Activated B cell treated with CpG ODN at 0.5 μM for 24 hours (primary cell): Measurements from ENCODE around the gene MBNL2. TPM values are rescaled to one million over a fixed set of nuclear protein-coding genes. Genes with fewer than 3 reads are reported as not detected.

ENCODE experiments used
- ATAC-seq: fragments of 200-7000 bp; cut with Tn5 transposase; one replicate; pipeline ENCODE4 v1.10.0; 2021; ENCODE audit warnings: low read depth, mild to moderate bottlenecking, moderate library complexity
- CTCF ChIA-PET: fragments of 350-600 bp; sonication (Branson Sonifier 250); formaldehyde crosslinking; loops from one replicate; lab custom pipeline; 2021; ENCODE audit warnings: antibody characterized with exemption; lab: Charles Lee
- POLR2A ChIA-PET: fragments of 350-600 bp; sonication (Branson Sonifier 250); formaldehyde crosslinking; loops from one replicate; lab custom pipeline; 2021; ENCODE audit warnings: antibody characterized with exemption; lab: Charles Lee
- DNase-seq: peaks from one replicate; pipeline ENCODE4 v3.0.0; 2022
- H3K27ac Mint-ChIP-seq: one replicate; pipeline ENCODE4 v1.8.0; 2020; ENCODE audit warnings: mixed read lengths
- H3K27me3 Mint-ChIP-seq: one replicate; pipeline ENCODE4 v1.8.0; 2021; ENCODE audit warnings: mixed read lengths
- H3K36me3 Mint-ChIP-seq: one replicate; pipeline ENCODE4 v1.8.0; 2021; ENCODE audit warnings: low read depth, mixed read lengths
- H3K4me1 Mint-ChIP-seq: one replicate; pipeline ENCODE4 v1.8.0; 2021; ENCODE audit warnings: mixed read lengths
- H3K4me3 Mint-ChIP-seq: one replicate; pipeline ENCODE4 v1.8.0; 2020; ENCODE audit warnings: mild to moderate bottlenecking, mixed read lengths
- H3K9me3 Mint-ChIP-seq: one replicate; pipeline ENCODE4 v1.8.0; 2020; ENCODE audit warnings: mixed read lengths
- intact Hi-C: fragments of 100-400 bp; cut with micrococcal nuclease; formaldehyde crosslinking; loops from one replicate; pipeline ENCODE4 v1.15.1; 2024
- total RNA-seq: library from RNA; stranded (reverse); gene quantifications from 2 replicates; pipeline ENCODE4 v1.2.3, GENCODE V29; 2022
- TF ChIP-seq, protein P1 (sequence below): fragments of 200-600 bp; IDR thresholded peaks from one replicate; pipeline ENCODE4 v1.8.0; 2022; ENCODE audit warnings: antibody characterized with exemption, mild to moderate bottlenecking

The MBNL2 gene
- total RNA-seq, 1 donor from 2014 or later = 18.8 TPM

GRCh38 chr13:97274829-97275649, 52.9 kb downstream of the MBNL2 start:
- ChIA-PET POLR2A (no interaction called here), CTCF (no interaction called here)
- Mint-ChIP-seq H3K9me3 (peaks cover 9% of the 10 kb centered on the region), H3K36me3 (peaks cover 37% of the 10 kb centered on the region), H3K27me3 (no peaks in the 10 kb centered on the region), H3K27ac (peak overlapping the region; percentile 18), H3K4me1 (peaks cover 62% of the 10 kb centered on the region), H3K4me3 (no peak overlapping the region)
- TF ChIP-seq, protein P1, sequence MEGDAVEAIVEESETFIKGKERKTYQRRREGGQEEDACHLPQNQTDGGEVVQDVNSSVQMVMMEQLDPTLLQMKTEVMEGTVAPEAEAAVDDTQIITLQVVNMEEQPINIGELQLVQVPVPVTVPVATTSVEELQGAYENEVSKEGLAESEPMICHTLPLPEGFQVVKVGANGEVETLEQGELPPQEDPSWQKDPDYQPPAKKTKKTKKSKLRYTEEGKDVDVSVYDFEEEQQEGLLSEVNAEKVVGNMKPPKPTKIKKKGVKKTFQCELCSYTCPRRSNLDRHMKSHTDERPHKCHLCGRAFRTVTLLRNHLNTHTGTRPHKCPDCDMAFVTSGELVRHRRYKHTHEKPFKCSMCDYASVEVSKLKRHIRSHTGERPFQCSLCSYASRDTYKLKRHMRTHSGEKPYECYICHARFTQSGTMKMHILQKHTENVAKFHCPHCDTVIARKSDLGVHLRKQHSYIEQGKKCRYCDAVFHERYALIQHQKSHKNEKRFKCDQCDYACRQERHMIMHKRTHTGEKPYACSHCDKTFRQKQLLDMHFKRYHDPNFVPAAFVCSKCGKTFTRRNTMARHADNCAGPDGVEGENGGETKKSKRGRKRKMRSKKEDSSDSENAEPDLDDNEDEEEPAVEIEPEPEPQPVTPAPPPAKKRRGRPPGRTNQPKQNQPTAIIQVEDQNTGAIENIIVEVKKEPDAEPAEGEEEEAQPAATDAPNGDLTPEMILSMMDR = no peak
- DNase-seq (no peak), ATAC-seq (no peak)
- intact Hi-C loops = no loop called here

- peaks cover 46% of the 10 kb centered on the region for H3K36me3 Mint-ChIP-seq
- peaks cover 9% of the 10 kb centered on the region for H3K9me3 Mint-ChIP-seq
- ChIA-PET CTCF (no interaction called here), POLR2A (no interaction called here)
- H3K27ac Mint-ChIP-seq = peak overlapping the region; percentile 3
- peaks cover 71% of the 10 kb centered on the region for H3K4me1 Mint-ChIP-seq
- TF ChIP-seq, protein P1 = no peak
- no peak for DNase-seq
- no peaks in the 10 kb centered on the region for H3K27me3 Mint-ChIP-seq
- intact Hi-C loops = loop anchor here (2.0 kb wide), 1 partner anchor 53 kb away; the partner anchor contains the start of gene MBNL2
- no peak for ATAC-seq
- no peak overlapping the region for H3K4me3 Mint-ChIP-seq
These were observed 53.8 kb downstream of the MBNL2 start for GRCh38 chr13:97275776-97276501.

DNA sequence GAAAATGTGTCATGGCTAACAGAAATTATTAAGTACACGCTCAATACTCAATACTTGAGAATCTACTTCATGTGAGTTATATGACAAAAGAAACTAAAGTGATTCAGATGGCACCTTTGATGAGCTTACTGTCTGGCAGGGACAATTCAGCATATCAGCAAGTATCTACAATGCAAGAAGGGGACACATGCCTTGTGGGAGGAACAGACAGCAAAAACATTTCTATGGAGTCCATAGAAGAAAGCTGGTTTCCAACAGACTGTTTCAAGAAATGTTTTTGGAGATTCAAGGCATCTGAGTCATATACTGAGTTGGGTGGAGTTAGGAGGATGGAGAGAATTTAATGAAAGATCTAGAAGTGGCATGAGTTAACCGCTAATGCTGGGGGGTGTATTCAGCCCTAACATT, 54.7 kb downstream of the MBNL2 start:
- ATAC-seq (no peak), DNase-seq (no peak)
- intact Hi-C loops = loop anchor here (2.0 kb wide), 1 partner anchor 54 kb away; the partner anchor contains the start of gene MBNL2
- no peak overlapping the region for H3K27ac Mint-ChIP-seq
- TF ChIP-seq, protein P1 = no peak
- H3K4me3 Mint-ChIP-seq = peak overlapping the region; percentile 21
- ChIA-PET CTCF (no interaction called here), POLR2A (interaction anchor here (0.7 kb wide), 1 partner anchor 275 kb away, joined by 3 read pairs; no protein-coding TSS in a partner anchor)
- peaks cover 71% of the 10 kb centered on the region for H3K4me1 Mint-ChIP-seq
- H3K9me3 Mint-ChIP-seq = peaks cover 9% of the 10 kb centered on the region
- no peaks in the 10 kb centered on the region for H3K27me3 Mint-ChIP-seq
- peaks cover 45% of the 10 kb centered on the region for H3K36me3 Mint-ChIP-seq

- TF ChIP-seq, protein P1 = no peak
- H3K27ac Mint-ChIP-seq = no peak overlapping the region
- ChIA-PET CTCF (interaction anchor here (0.6 kb wide), 1 partner anchor 68 kb away, joined by 4 read pairs; no protein-coding TSS in a partner anchor), POLR2A (no interaction called here)
- peaks cover 54% of the 10 kb centered on the region for H3K36me3 Mint-ChIP-seq
- peaks cover 9% of the 10 kb centered on the region for H3K9me3 Mint-ChIP-seq
- DNase-seq (no peak), ATAC-seq (no peak)
- H3K27me3 Mint-ChIP-seq = no peaks in the 10 kb centered on the region
- peaks cover 67% of the 10 kb centered on the region for H3K4me1 Mint-ChIP-seq
- no peak overlapping the region for H3K4me3 Mint-ChIP-seq
- intact Hi-C loops = no loop called here
These were observed 56.6 kb downstream of the MBNL2 start for GRCh38 chr13:97278435-97279411.
